GM12864 (cell line): ENCODE results near the gene GPR4.

Source experiments
- DNase-seq: peaks from one replicate; pipeline ENCODE4 v3.0.0-alpha.2; 2011; ENCODE audit warnings: low read depth
- H3K4me3 ChIP-seq: 2 replicates; pipeline ENCODE4 v1.5.1; 2011; ENCODE audit warnings: mild to moderate bottlenecking, low read depth, low read length, control low read depth
- TF ChIP-seq, protein P1 (sequence below): IDR thresholded peaks from 2 replicates; pipeline ENCODE4 v1.5.1; 2011; ENCODE audit warnings: low read depth, mild to moderate bottlenecking, moderate library complexity, low read length, control low read depth, inconsistent platforms; ENCODE audit errors: missing control alignments

Gene GPR4

GRCh38 chr19:45607071-45608029 is 5.3 kb upstream of the GPR4 start:
- TF ChIP-seq, protein P1, sequence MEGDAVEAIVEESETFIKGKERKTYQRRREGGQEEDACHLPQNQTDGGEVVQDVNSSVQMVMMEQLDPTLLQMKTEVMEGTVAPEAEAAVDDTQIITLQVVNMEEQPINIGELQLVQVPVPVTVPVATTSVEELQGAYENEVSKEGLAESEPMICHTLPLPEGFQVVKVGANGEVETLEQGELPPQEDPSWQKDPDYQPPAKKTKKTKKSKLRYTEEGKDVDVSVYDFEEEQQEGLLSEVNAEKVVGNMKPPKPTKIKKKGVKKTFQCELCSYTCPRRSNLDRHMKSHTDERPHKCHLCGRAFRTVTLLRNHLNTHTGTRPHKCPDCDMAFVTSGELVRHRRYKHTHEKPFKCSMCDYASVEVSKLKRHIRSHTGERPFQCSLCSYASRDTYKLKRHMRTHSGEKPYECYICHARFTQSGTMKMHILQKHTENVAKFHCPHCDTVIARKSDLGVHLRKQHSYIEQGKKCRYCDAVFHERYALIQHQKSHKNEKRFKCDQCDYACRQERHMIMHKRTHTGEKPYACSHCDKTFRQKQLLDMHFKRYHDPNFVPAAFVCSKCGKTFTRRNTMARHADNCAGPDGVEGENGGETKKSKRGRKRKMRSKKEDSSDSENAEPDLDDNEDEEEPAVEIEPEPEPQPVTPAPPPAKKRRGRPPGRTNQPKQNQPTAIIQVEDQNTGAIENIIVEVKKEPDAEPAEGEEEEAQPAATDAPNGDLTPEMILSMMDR, result peak; percentile 94
- H3K4me3 ChIP-seq, result no peak overlapping the region
- no peak for DNase-seq

- TF ChIP-seq, protein P1, result no peak
Observed at GRCh38 chr19:45601115-45601514, 897 bp downstream of the GPR4 start.

GRCh38 chr19:45600340-45600885 is 1.6 kb downstream of the GPR4 start:
- no peak overlapping the region for H3K4me3 ChIP-seq
- DNase-seq, result no peak
- TF ChIP-seq, protein P1, result no peak

More at GRCh38 chr19:45601115-45601514, 897 bp downstream of the GPR4 start:
- DNase-seq, result no peak
- H3K4me3 ChIP-seq, result no peak overlapping the region

DNA sequence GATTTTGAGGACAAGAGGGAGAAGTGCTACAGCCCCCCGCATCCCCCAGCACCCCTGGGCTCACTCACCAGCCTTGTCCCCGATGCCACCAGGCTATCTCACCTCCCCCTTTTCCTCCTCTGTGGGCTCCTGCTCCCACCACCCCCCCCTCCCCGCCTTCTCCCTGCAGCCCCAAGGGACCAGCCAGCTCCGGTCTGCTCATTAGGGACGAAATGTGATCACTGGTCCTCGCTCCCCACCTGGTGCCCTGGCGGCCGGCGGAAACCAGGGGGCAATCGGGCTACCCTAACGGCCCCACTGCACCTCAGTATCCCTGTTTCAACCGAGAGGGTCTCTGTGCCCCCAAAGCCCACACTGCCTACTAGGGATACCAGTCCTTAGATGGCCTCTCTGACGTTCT is 2.7 kb downstream of the GPR4 start:
- DNase-seq, result no peak

GRCh38 chr19:45598267-45599001 is 3.6 kb downstream of the GPR4 start:
- TF ChIP-seq, protein P1, result no peak
- no peak for DNase-seq
- H3K4me3 ChIP-seq, result no peak overlapping the region

More for the DNA sequence above, 2.7 kb downstream of the GPR4 start:
- no peak overlapping the region for H3K4me3 ChIP-seq
- TF ChIP-seq, protein P1, result no peak

- H3K4me3 ChIP-seq, result no peak overlapping the region
Observed at GRCh38 chr19:45597425-45598111, 4.4 kb downstream of the GPR4 start.

More at GRCh38 chr19:45597425-45598111, 4.4 kb downstream of the GPR4 start:
- TF ChIP-seq, protein P1, result no peak
- no peak for DNase-seq
